Right atrium auricular region (tissue), 2 donors: ENCODE measurements around the gene MYD88. TPM values are rescaled to one million over a fixed set of nuclear protein-coding genes. Genes with fewer than 3 reads are reported as not detected.

Experiments used
- DNase-seq: peaks from one replicate; pipeline ENCODE4 v3.0.0-alpha.2; 2019; ENCODE audit warnings: low spot score
- H3K27ac ChIP-seq, 2 donors: fragments of 200-600 bp; sonication (generic); 1 replicate in 1 of 2; 2 replicates in 1 of 2; pipeline ENCODE4 v1.5.1; 2016 to 2019
- H3K27me3 ChIP-seq, 2 donors: fragments of 200-600 bp; sonication (generic); one replicate each; pipeline versions ENCODE4 v1.5.1 to v1.6.0; 2017 to 2019
- H3K36me3 ChIP-seq: fragments of 200-600 bp; sonication (generic); one replicate; pipeline ENCODE4 v1.5.1; 2016
- H3K4me1 ChIP-seq, 2 donors: fragments of 200-600 bp; sonication (generic); one replicate each; pipeline versions ENCODE4 v1.5.1 to v1.6.0; 2017 to 2019
- H3K4me3 ChIP-seq, 2 donors: fragments of 200-600 bp; sonication (generic); 1 replicate in 1 of 2; 2 replicates in 1 of 2; pipeline ENCODE4 v1.5.1; 2017 to 2019; ENCODE audit warnings: mild to moderate bottlenecking in 1 of 2, moderate library complexity in 1 of 2
- H3K9me3 ChIP-seq, 2 donors: fragments of 200-600 bp; sonication (generic); one replicate each; pipeline ENCODE4 v1.5.1; 2019
- total RNA-seq, 2 donors: library from RNA; depleted of rRNA; stranded (reverse); fragments of >200 nt; gene quantifications; one replicate each; pipeline ENCODE4 v1.1.0, GENCODE V29; 2016
- TF ChIP-seq, protein P1 (sequence below), 2 donors: fragments of 200-600 bp; sonication (generic); IDR thresholded peaks; one replicate each; pipeline ENCODE4 v1.5.1; 2019; ENCODE audit warnings: antibody characterized with exemption in 2 of 2

MYD88 gene
- total RNA-seq, 2 donors from 2014 or later, result 7.1 to 14.3 TPM

DNA sequence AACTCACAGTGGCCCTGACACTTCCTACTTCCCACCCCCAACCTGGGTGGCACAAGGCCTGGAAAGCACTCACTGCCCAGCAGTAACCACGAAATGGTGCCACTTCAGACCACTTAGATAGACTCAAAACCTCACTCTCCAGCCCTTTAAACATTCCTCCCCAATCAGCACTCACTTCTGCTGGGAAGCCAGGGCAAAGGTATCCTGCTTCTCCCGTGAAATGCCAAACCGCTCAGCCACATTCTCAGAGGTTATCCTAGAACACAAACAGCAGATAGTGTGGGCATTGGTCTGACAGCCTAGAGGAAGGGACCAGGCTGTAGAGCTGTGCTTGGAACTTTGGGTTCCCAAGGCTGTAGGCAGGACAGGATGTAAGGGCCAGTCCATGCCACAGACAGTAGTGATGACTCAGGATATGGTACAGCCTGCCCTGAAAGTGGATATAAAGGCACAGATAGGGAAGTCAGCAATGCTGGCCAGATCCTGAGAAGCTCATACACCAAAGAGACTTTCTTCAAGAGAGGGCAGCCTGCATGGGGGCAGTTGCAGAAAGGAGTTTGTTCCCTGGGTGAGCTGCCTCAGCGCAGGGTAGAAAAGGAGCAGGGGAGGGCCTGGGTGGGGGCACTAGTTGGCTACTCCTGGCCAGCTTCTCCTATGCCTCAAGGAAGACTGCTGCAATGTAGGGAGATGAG lies 10.7 kb upstream of the MYD88 start:
- peaks cover 0 to 47% of the 10 kb centered on the region in 2 donors for H3K4me1 ChIP-seq
- H3K27ac ChIP-seq, result peak overlapping the region; percentile 33 to 58
- no peaks in the 10 kb centered on the region for H3K9me3 ChIP-seq
- TF ChIP-seq, protein P1, sequence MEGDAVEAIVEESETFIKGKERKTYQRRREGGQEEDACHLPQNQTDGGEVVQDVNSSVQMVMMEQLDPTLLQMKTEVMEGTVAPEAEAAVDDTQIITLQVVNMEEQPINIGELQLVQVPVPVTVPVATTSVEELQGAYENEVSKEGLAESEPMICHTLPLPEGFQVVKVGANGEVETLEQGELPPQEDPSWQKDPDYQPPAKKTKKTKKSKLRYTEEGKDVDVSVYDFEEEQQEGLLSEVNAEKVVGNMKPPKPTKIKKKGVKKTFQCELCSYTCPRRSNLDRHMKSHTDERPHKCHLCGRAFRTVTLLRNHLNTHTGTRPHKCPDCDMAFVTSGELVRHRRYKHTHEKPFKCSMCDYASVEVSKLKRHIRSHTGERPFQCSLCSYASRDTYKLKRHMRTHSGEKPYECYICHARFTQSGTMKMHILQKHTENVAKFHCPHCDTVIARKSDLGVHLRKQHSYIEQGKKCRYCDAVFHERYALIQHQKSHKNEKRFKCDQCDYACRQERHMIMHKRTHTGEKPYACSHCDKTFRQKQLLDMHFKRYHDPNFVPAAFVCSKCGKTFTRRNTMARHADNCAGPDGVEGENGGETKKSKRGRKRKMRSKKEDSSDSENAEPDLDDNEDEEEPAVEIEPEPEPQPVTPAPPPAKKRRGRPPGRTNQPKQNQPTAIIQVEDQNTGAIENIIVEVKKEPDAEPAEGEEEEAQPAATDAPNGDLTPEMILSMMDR (IDR thresholded peaks at IDR 0.05), result no peak
- peaks cover 93% of the 10 kb centered on the region for H3K36me3 ChIP-seq
- DNase-seq, result peak; percentile 52
- H3K4me3 ChIP-seq, result no peak overlapping the region
- no peaks in the 10 kb centered on the region for H3K27me3 ChIP-seq

- H3K4me1 ChIP-seq, result peaks cover 0 to 47% of the 10 kb centered on the region in 2 donors
- peak overlapping the region; percentile 33 to 58 for H3K27ac ChIP-seq
- H3K9me3 ChIP-seq, result no peaks in the 10 kb centered on the region
- no peaks in the 10 kb centered on the region for H3K27me3 ChIP-seq
- TF ChIP-seq, protein P1 (IDR thresholded peaks at IDR 0.05), result no peak
- peak; percentile 34 for DNase-seq
- peaks cover 93% of the 10 kb centered on the region for H3K36me3 ChIP-seq
- no peak overlapping the region for H3K4me3 ChIP-seq
These were observed 10.2 kb upstream of the MYD88 start for GRCh38 chr3:38128303-38128655.

DNA sequence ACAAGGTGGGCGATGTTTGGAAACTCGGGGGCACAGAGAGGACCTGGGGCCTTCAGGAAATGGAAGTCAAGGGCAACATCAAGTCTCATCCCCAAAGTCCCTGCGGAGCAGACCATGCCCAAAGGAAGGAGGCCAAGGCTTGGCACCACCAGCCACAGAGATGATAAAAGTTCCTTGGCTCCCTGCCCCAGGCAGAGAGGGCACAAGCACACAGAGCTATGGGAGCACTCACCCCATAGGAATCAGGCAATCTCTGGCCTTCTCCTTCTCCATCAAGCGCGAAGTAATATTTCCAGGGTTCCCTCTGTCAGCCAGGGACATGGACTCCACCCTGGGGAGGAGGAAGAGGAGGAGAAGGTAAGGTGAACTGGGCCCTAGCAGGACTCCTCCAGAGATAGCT lies 9.4 kb upstream of the MYD88 start:
- Histone ChIP-seq H3K36me3 (peaks cover 95% of the 10 kb centered on the region), H3K4me1 (peaks cover 0 to 47% of the 10 kb centered on the region in 2 donors), H3K27ac (peak overlapping the region; percentile 33 to 58), H3K27me3 (no peaks in the 10 kb centered on the region), H3K4me3 (no peak overlapping the region), H3K9me3 (no peaks in the 10 kb centered on the region)
- DNase-seq, result no peak
- TF ChIP-seq, protein P1 (IDR thresholded peaks at IDR 0.05), result no peak

DNA sequence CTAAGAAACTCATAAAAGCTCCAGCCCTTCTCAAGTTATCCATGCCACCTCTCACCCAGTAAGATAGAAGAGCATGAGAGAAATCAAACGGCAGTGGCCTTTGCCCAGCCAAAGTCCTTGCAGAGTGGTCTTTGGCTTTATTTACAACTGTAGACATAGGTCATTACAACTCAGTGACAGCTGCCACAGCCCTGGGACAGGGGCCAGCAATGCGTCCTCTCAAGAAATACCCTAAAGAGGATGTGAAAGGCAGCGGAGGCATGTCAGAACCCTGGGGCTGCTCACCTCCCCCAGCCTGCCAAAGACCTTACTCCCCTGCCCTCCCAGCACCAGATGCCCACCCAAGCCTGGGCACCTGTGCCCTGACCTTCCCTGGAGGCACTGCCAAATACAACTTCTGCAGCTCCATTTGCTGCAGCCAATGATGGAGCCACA lies 7.8 kb upstream of the MYD88 start:
- Histone ChIP-seq H3K4me3 (no peak overlapping the region), H3K4me1 (peaks cover 0 to 55% of the 10 kb centered on the region in 2 donors), H3K36me3 (peaks cover 88% of the 10 kb centered on the region), H3K27ac (peak overlapping the region in 1 of 2 donors; percentile 58), H3K9me3 (no peaks in the 10 kb centered on the region), H3K27me3 (no peaks in the 10 kb centered on the region)
- no peak for DNase-seq
- TF ChIP-seq, protein P1 (IDR thresholded peaks at IDR 0.05), result no peak

DNA sequence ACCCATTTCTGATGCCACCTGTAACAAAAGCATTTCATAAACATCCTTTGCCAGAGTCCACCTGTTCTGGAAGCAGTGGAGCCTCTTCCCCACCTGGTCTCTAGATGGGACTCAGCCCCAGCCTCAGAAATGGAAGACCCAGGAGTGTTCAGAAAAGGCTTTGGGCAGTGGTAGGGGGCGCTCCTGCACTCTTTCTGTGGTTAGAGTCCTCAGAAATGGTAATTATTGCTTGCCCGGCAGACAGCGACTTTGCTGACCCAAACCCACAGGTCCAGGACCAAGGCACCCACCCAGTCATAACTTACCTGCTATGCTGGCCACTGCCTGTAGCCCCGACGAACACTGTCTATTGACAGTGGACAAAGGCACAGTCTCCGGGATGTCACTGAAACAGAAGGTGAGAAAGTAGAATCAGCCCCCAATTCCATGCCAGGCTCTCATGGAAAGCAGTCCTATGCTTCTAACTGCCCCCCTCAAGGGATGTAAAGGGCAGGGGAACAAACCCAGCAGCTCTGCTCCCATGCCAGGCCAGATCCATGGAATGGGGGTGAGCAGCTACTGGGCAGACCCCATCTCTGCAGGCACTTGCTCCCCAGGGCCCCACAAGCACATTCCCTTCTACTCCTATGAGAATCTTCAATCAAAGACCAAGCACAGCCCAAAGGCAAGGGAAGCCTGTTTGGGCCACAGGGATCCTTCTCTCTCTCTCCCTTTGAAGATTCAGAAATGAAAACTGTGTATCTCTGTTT lies 6.7 kb upstream of the MYD88 start:
- Histone ChIP-seq H3K36me3 (peaks cover 77% of the 10 kb centered on the region), H3K27me3 (no peaks in the 10 kb centered on the region), H3K4me1 (peaks cover 0 to 61% of the 10 kb centered on the region in 2 donors), H3K27ac (peak overlapping the region in 1 of 2 donors; percentile 58), H3K9me3 (no peaks in the 10 kb centered on the region), H3K4me3 (no peak overlapping the region)
- no peak for DNase-seq
- TF ChIP-seq, protein P1 (IDR thresholded peaks at IDR 0.05), result peak in 1 of 2 donors; percentile 47
